DMS 273 (cell line): ENCODE results near the gene TBL1Y.
"Not testable (repeated sequence)": the region's sequence is repeated elsewhere in the genome, so short reads cannot be mapped to it uniquely, and the experiment has no call there.

Source experiments
- DNase-seq: peaks from one replicate; lab custom pipeline; 2025; ENCODE audit not compliant: unreplicated experiment; lab: John Stamatoyannopoulos, UW

The TBL1Y gene

GRCh38 chrY:6910372-6911252 lies at the start of gene TBL1Y:
Gene TBL1Y, plus strand, starts transcription at chrY:6910697. Its CDS starts 114,388 bp downstream, at chrY:7025085.
- no peak for DNase-seq

GRCh38 chrY:6894496-6894895 lies 16.0 kb upstream of the TBL1Y start:
- no peak for DNase-seq

GRCh38 chrY:6895236-6895635 lies 15.3 kb upstream of the TBL1Y start:
- no peak for DNase-seq

GRCh38 chrY:6902116-6902515 lies 8.4 kb upstream of the TBL1Y start:
- DNase-seq = not testable (repeated sequence)

GRCh38 chrY:6907591-6907990 lies 2.9 kb upstream of the TBL1Y start:
- no peak for DNase-seq

- DNase-seq = not testable (repeated sequence)
These were observed 2.5 kb upstream of the TBL1Y start for GRCh38 chrY:6908021-6908420.

GRCh38 chrY:6909118-6909521 lies 1.4 kb upstream of the TBL1Y start:
- DNase-seq = no peak

GRCh38 chrY:6909856-6910255 lies 641 bp upstream of the TBL1Y start:
- DNase-seq = no peak

- no peak for DNase-seq
These were observed 870 bp downstream of the TBL1Y start, which contains the start of gene AMELY for GRCh38 chrY:6911253-6911881. Gene AMELY, minus strand, starts transcription at chrY:6911752. Its CDS starts 39,144 bp downstream, at chrY:6872608.

GRCh38 chrY:6913362-6913761 lies 2.9 kb downstream of the TBL1Y start:
- DNase-seq = no peak

- DNase-seq = no peak
These were observed 10.6 kb downstream of the TBL1Y start for GRCh38 chrY:6921061-6921460.

- no peak for DNase-seq
These were observed 17.8 kb downstream of the TBL1Y start for GRCh38 chrY:6928265-6928664.

- DNase-seq = no peak
These were observed 18.7 kb downstream of the TBL1Y start for GRCh38 chrY:6929237-6929636.

- no peak for DNase-seq
These were observed 21.4 kb downstream of the TBL1Y start for GRCh38 chrY:6931779-6932396.

- no peak for DNase-seq
These were observed 25.0 kb downstream of the TBL1Y start for GRCh38 chrY:6935497-6935896.

- DNase-seq = no peak
These were observed 37.2 kb downstream of the TBL1Y start for GRCh38 chrY:6947695-6948094.

GRCh38 chrY:6948378-6948777 lies 37.9 kb downstream of the TBL1Y start:
- no peak for DNase-seq

GRCh38 chrY:6949947-6950346 lies 39.5 kb downstream of the TBL1Y start:
- DNase-seq = no peak

GRCh38 chrY:6964732-6965131 lies 54.2 kb downstream of the TBL1Y start:
- DNase-seq = no peak

GRCh38 chrY:6966521-6966920 lies 56.0 kb downstream of the TBL1Y start:
- DNase-seq = no peak

- DNase-seq = no peak
These were observed 57.2 kb downstream of the TBL1Y start for GRCh38 chrY:6967736-6968135.

- no peak for DNase-seq
These were observed 57.7 kb downstream of the TBL1Y start for GRCh38 chrY:6968191-6968590.
